DND-41 (cell line): ENCODE data around the gene ANAPC15.

Experiments used
- EZH2 ChIP-seq: IDR thresholded peaks from 3 replicates; pipeline ENCODE4 v1.6.1; 2012; ENCODE audit warnings: borderline replicate concordance, low read depth, mild to moderate bottlenecking, moderate library complexity, low read length, inconsistent platforms; ENCODE audit not compliant: severe bottlenecking
- TF ChIP-seq, protein P1 (sequence below): IDR thresholded peaks from 2 replicates; pipeline ENCODE4 v1.5.1; 2012; ENCODE audit warnings: borderline replicate concordance, low read length, moderate library complexity, mild to moderate bottlenecking; ENCODE audit not compliant: poor library complexity, severe bottlenecking; ENCODE audit errors: extremely low read depth

DNA sequence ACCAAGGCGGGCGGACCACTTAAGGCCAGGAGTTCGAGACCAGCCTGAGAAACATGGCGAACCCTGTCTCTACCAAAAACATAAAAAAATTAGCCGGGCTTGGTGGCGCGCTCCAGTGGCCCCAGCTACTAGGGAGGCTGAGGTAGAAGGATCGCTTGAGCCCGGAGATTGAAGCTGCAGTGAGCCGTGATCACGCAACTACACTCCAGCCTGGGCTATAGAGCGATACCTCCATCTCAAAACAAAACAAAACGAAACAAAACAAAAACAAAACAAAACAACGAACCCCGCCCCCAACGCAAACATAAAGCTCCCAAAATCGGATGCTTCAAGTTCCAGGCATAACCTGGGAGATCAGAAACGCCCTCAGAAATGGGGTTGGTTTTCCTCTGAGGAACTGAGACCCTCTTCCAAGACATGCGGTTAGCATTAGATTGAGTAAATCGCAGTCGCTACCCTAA, 31.3 kb downstream of the ANAPC15 start:
- TF ChIP-seq, protein P1, sequence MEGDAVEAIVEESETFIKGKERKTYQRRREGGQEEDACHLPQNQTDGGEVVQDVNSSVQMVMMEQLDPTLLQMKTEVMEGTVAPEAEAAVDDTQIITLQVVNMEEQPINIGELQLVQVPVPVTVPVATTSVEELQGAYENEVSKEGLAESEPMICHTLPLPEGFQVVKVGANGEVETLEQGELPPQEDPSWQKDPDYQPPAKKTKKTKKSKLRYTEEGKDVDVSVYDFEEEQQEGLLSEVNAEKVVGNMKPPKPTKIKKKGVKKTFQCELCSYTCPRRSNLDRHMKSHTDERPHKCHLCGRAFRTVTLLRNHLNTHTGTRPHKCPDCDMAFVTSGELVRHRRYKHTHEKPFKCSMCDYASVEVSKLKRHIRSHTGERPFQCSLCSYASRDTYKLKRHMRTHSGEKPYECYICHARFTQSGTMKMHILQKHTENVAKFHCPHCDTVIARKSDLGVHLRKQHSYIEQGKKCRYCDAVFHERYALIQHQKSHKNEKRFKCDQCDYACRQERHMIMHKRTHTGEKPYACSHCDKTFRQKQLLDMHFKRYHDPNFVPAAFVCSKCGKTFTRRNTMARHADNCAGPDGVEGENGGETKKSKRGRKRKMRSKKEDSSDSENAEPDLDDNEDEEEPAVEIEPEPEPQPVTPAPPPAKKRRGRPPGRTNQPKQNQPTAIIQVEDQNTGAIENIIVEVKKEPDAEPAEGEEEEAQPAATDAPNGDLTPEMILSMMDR: no peak
- TF ChIP-seq EZH2: no peak
